Prostate gland (tissue), 2 donors: ENCODE results near the gene SOHLH2.

Experiments used
- CTCF ChIP-seq, 4 experiments: fragments of 200-600 bp in 2 of 4; fragments of 450-650 bp in 2 of 4; sonication (generic) in 2 of 4; IDR thresholded peaks; 1 replicate in 3 of 4; 2 replicates in 1 of 4; pipeline ENCODE4 v1.5.1; 2016 to 2019; ENCODE audit warnings: antibody characterized with exemption in 4 of 4, mild to moderate bottlenecking in 2 of 4, moderate library complexity in 2 of 4
- POLR2A ChIP-seq: fragments of 450-650 bp; IDR thresholded peaks from one replicate; pipeline ENCODE4 v1.6.1; 2016; ENCODE audit warnings: antibody characterized with exemption, mild to moderate bottlenecking

DNA sequence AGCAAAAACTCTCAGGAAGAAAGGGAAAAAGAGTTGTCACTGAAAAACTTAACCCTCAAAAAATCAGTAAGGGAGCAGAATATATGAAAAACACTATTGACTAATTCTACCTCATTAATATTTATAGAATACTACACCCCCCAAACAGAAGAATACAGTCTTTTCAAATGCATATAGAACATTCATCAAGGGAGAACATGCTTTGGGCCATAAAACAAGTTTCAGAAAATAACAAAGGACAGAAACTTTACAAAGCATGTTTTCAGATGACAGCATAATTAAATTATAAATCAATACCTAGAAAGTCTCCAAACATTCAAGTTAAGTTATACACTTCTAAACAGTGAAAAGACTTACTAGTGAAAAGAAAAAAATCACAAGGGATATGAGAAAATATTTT is 30.5 kb downstream of the SOHLH2 start:
- TF ChIP-seq CTCF (IDR thresholded peaks at IDR 0.05): no peak
- TF ChIP-seq POLR2A: no peak
